IMR-90 (cell line): ENCODE results near the gene P4HA3. TPM values are rescaled to one million over a fixed set of nuclear protein-coding genes. Genes with fewer than 3 reads are reported as not detected.

Experiments used
- ATAC-seq: fragments of 200-7000 bp; cut with Tn5 transposase; 2 replicates; pipeline ENCODE4 v1.9.1; 2020; ENCODE audit warnings: low read depth, mild to moderate bottlenecking, moderate library complexity
- BruUV-seq: library from RNA; stranded (reverse); fragments of 400-500 nt; replicated peaks from 2 replicates; lab custom pipeline; 2021; lab: Mats Ljungman, UMichigan
- CTCF ChIA-PET: fragments of 300-600 bp; formaldehyde crosslinking; extraction: SDS; loops from one replicate; lab custom pipeline; 2021; ENCODE audit warnings: antibody characterized with exemption; lab: Yijun Ruan, JAX
- POLR2A ChIA-PET: fragments of 300-600 bp; sonication (Branson Sonifier 250); formaldehyde crosslinking; loops from one replicate; lab custom pipeline; 2022; ENCODE audit warnings: antibody characterized with exemption; ENCODE audit not compliant: unreplicated experiment; lab: Charles Lee
- DNase-seq: peaks from one replicate; pipeline ENCODE4 v3.0.0; 2013
- H2AFZ ChIP-seq: replicated peaks from 2 replicates; pipeline ENCODE3; 2013; ENCODE audit warnings: low read length, mild to moderate bottlenecking; ENCODE audit not compliant: poor library complexity
- H2AK5ac ChIP-seq: 2 replicates; pipeline ENCODE4 v1.6.1; 2013; ENCODE audit warnings: low read depth, low read length, inconsistent platforms
- H2AK9ac ChIP-seq: replicated peaks from 2 replicates; pipeline ENCODE3; 2013; ENCODE audit warnings: mild to moderate bottlenecking, low read depth, low read length, moderate library complexity; ENCODE audit not compliant: poor library complexity
- H2BK120ac ChIP-seq: 2 replicates; pipeline ENCODE4 v1.6.1; 2013; ENCODE audit warnings: low read depth, low read length, inconsistent platforms
- H2BK15ac ChIP-seq: 3 replicates; pipeline ENCODE4 v1.6.1; 2013; ENCODE audit warnings: low read depth, low read length, inconsistent platforms
- H2BK20ac ChIP-seq: 2 replicates; pipeline ENCODE4 v1.6.1; 2013; ENCODE audit warnings: low read depth, mild to moderate bottlenecking, inconsistent platforms, low read length, moderate library complexity
- H2BK5ac ChIP-seq: 2 replicates; pipeline ENCODE4 v1.6.1; 2013; ENCODE audit warnings: mild to moderate bottlenecking, low read depth, low read length, inconsistent platforms; ENCODE audit not compliant: poor library complexity, severe bottlenecking
- H3K14ac ChIP-seq: replicated peaks from 2 replicates; pipeline ENCODE4 v1.6.1; 2013; ENCODE audit warnings: low read depth, low read length, inconsistent platforms
- H3K18ac ChIP-seq: 2 replicates; pipeline ENCODE4 v1.6.1; 2013; ENCODE audit warnings: low read depth, low read length, control low read depth
- H3K23ac ChIP-seq: 2 replicates; pipeline ENCODE4 v1.6.1; 2013; ENCODE audit warnings: low read depth, low read length, inconsistent platforms
- H3K27ac ChIP-seq: 2 replicates; pipeline ENCODE4 v1.5.1; 2013; ENCODE audit warnings: mild to moderate bottlenecking, control low read depth, low read length; ENCODE audit not compliant: insufficient read depth
- H3K27me3 ChIP-seq: 2 replicates; pipeline ENCODE4 v1.6.1; 2013; ENCODE audit warnings: low read length; ENCODE audit not compliant: control insufficient read depth, insufficient read depth
- H3K36me3 ChIP-seq: 2 replicates; pipeline ENCODE4 v1.6.1; 2013; ENCODE audit warnings: low read length, mixed read lengths; ENCODE audit not compliant: control insufficient read depth, insufficient read depth
- H3K4ac ChIP-seq: 2 replicates; pipeline ENCODE4 v1.6.1; 2013; ENCODE audit warnings: low read depth, low read length, inconsistent platforms
- H3K4me1 ChIP-seq: 2 replicates; pipeline ENCODE4 v1.6.1; 2013; ENCODE audit warnings: low read length, mixed read lengths; ENCODE audit not compliant: control insufficient read depth, insufficient read depth
- H3K4me2 ChIP-seq: 2 replicates; pipeline ENCODE4 v1.6.1; 2013; ENCODE audit warnings: low read depth, mild to moderate bottlenecking, control low read depth, low read length, moderate library complexity
- H3K4me3 ChIP-seq: 2 replicates; pipeline ENCODE4 v1.5.1; 2013; ENCODE audit warnings: low read depth, mild to moderate bottlenecking, control low read depth, low read length, moderate library complexity; ENCODE audit not compliant: insufficient read depth
- H3K56ac ChIP-seq: 2 replicates; pipeline ENCODE4 v1.6.1; 2013; ENCODE audit warnings: low read length, inconsistent platforms; ENCODE audit not compliant: insufficient read depth; ENCODE audit errors: extremely low read depth
- H3K79me1 ChIP-seq, 2 experiments: 2 replicates each; pipeline ENCODE4 v1.6.1; 2013; ENCODE audit warnings: low read length in 2 of 2, inconsistent platforms in 1 of 2, low read depth in 1 of 2
- H3K9ac ChIP-seq: 2 replicates; pipeline ENCODE4 v1.6.1; 2013; ENCODE audit warnings: low read depth, low read length, control low read depth
- H3K9me1 ChIP-seq: 2 replicates; pipeline ENCODE4 v1.6.1; 2013; ENCODE audit warnings: low read length, inconsistent platforms; ENCODE audit not compliant: insufficient read depth
- H3K9me3 ChIP-seq: 2 replicates; pipeline ENCODE4 v1.6.1; 2013; ENCODE audit warnings: low read length; ENCODE audit not compliant: control insufficient read depth, insufficient read depth
- H4K20me1 ChIP-seq: 2 replicates; pipeline ENCODE4 v1.6.1; 2013; ENCODE audit warnings: low read length, inconsistent platforms; ENCODE audit not compliant: insufficient read depth
- H4K5ac ChIP-seq: 2 replicates; pipeline ENCODE4 v1.6.1; 2013; ENCODE audit warnings: mild to moderate bottlenecking, low read depth, low read length, control low read depth
- H4K8ac ChIP-seq, 2 experiments: 2 replicates each; pipeline ENCODE4 v1.6.1; 2013; ENCODE audit warnings: low read depth in 2 of 2, low read length in 2 of 2, control low read depth in 1 of 2, inconsistent platforms in 1 of 2
- H4K91ac ChIP-seq: 2 replicates; pipeline ENCODE4 v1.6.1; 2013; ENCODE audit warnings: low read depth, low read length, inconsistent platforms; ENCODE audit not compliant: insufficient read depth
- MAFK ChIP-seq: IDR thresholded peaks from 2 replicates; pipeline ENCODE4 v1.6.1; 2012; ENCODE audit warnings: low read depth, low read length, improper control_type of control experiment
- MXI1 ChIP-seq: IDR thresholded peaks from 2 replicates; pipeline ENCODE4 v1.6.1; 2012; ENCODE audit warnings: low read depth, mild to moderate bottlenecking, low read length, moderate library complexity, borderline replicate concordance
- WGBS, 2 experiments: methylation state at CpG; one replicate each; pipeline versions ENCODE4 v1.1.5 to v1.1.7; 2013; ENCODE audit warnings: missing lambda C conversion rate in 2 of 2; ENCODE audit not compliant: insufficient read length in 1 of 2; ENCODE audit errors: extremely low coverage in 2 of 2; 5-methylcytosine and 5-hydroxymethylcytosine counted together
- dilution Hi-C: fragments of 300-500 bp; cut with HindIII; formaldehyde crosslinking; loops from one replicate; pipeline ENCODE4 v1.14.3; 2018; ENCODE audit warnings: low sequenced_read_pairs; ENCODE audit not compliant: unreplicated experiment
- in situ Hi-C: fragments of 300-500 bp; cut with MboI; formaldehyde crosslinking; loops from 3 replicates; pipeline ENCODE4 v1.14.3; 2019; ENCODE audit warnings: low sequenced_read_pairs, inconsistent platforms, mixed read lengths
- intact Hi-C: fragments of 100-400 bp; cut with micrococcal nuclease; formaldehyde crosslinking; loops from 2 replicates; pipeline ENCODE4 v1.10.0; 2022
- polyA plus RNA-seq, 3 experiments: library from polyadenylated mRNA; depleted of rRNA; stranded (reverse); fragments of >200 nt; gene quantifications; 2 replicates each; pipeline ENCODE4 v1.2.3, GENCODE V29; 2012; ENCODE audit warnings: low replicate concordance in 1 of 3
- total RNA-seq: library from RNA; depleted of rRNA; stranded (reverse); fragments of >200 nt; gene quantifications from 2 replicates; pipeline ENCODE4 v1.2.3, GENCODE V29; 2012

Gene P4HA3
- total and polyA plus RNA-seq, 2 of the 4 experiments (the other 2 are of a cell fraction): 2.9 to 5.7 TPM

- POLR2A ChIA-PET: interaction anchor here (1.0 kb wide), 1 partner anchor 193 kb away, joined by 3 read pairs; no protein-coding TSS in a partner anchor
- H4K8ac ChIP-seq: peak overlapping the region; percentile 12 to 27; a peak in 2 of 4 replicates
- CTCF ChIA-PET: interaction anchor here (0.6 to 1.7 kb wide), 6 partner anchors 9 to 193 kb away, joined by 3 to 19 read pairs (median 4); no protein-coding TSS in a partner anchor
- H3K14ac ChIP-seq: no peak overlapping the region
- H2AFZ ChIP-seq: no peak overlapping the region
- BruUV-seq: no TSS peak
- TF ChIP-seq MAFK (peak; percentile 17; the same call in 1 of the 2 replicates), MXI1 (no peak)
- H3K9ac ChIP-seq: no peak overlapping the region
- H3K18ac ChIP-seq: peak overlapping the region; percentile 60; the same call in 1 of the 2 replicates
- no peak overlapping the region for H2BK5ac ChIP-seq
- no peaks in the 10 kb centered on the region for H3K27me3 ChIP-seq
- H3K36me3 ChIP-seq: peaks cover 32% of the 10 kb centered on the region
- peak overlapping the region; percentile 53; the same call in 1 of the 2 replicates for H2AK5ac ChIP-seq
- no peak overlapping the region for H3K4me3 ChIP-seq
- no peak overlapping the region for H2BK120ac ChIP-seq
- H2BK15ac ChIP-seq: peak overlapping the region; percentile 29; the same call in 1 of the 3 replicates
- ATAC-seq (no peak), DNase-seq (no peak)
- no peaks in the 10 kb centered on the region; a peak in 1 of 4 replicates for H3K79me1 ChIP-seq
- no peak overlapping the region for H3K23ac ChIP-seq
- dilution Hi-C loops (no loop called here), intact Hi-C loops (loop anchor here (1.0 to 5.0 kb wide), 5 partner anchors 65 to 481 kb away; no protein-coding TSS in a partner anchor), in situ Hi-C loops (loop anchor here (5.0 to 10.0 kb wide), 3 partner anchors 196 to 478 kb away; partner anchors contain the start of gene CHRDL2)
- WGBS, 2 experiments: 100% methylated on average over 2 of the region's 5 CpGs; no CpG with 5 or more reads in 1 of the 2 experiments
- H2BK20ac ChIP-seq: peak overlapping the region; percentile 24
- H3K4me1 ChIP-seq: peaks cover 10% of the 10 kb centered on the region
- no peaks in the 10 kb centered on the region for H3K9me3 ChIP-seq
- no peaks in the 10 kb centered on the region for H4K20me1 ChIP-seq
- no peak overlapping the region for H4K91ac ChIP-seq
- H4K5ac ChIP-seq: peak overlapping the region; percentile 39; the same call in 1 of the 2 replicates
- peak overlapping the region; percentile 1 for H2AK9ac ChIP-seq
- H3K27ac ChIP-seq: no peak overlapping the region
- H3K9me1 ChIP-seq: peaks cover 5% of the 10 kb centered on the region
- no peak overlapping the region for H3K4me2 ChIP-seq
- H3K56ac ChIP-seq: no peak overlapping the region
- H3K4ac ChIP-seq: peak overlapping the region; percentile 8; the same call in 1 of the 2 replicates
Observed at GRCh38 chr11:74256378-74257133, 54.9 kb downstream of the P4HA3 start.
